ENCODE results near the gene PARD3B.

- no peak for TF ChIP-seq BHLHE40 (IDR thresholded peaks at IDR 0.05; ENCODE audit: borderline replicate concordance)
- no peak for TF ChIP-seq ZNF384 (IDR thresholded peaks at IDR 0.05)
- no peak for TF ChIP-seq LEF1 (IDR thresholded peaks at IDR 0.05; ENCODE audit: borderline replicate concordance)
- TF ChIP-seq SUZ12 (IDR thresholded peaks at IDR 0.05), result no peak
- TF ChIP-seq TARDBP (IDR thresholded peaks at IDR 0.05), result no peak
- TF ChIP-seq FOXK2 (IDR thresholded peaks at IDR 0.05), result no peak
These were observed 6.2 kb downstream of the PARD3B start for GRCh38 chr2:204551512-204551863.
